ENCODE results near the gene TECTA.

The TECTA gene

GRCh38 chr11:121100943-121101342 is at the start of gene TECTA:
TSS of gene TECTA (plus strand) at chr11:121101243. CDS start at chr11:121102666, 1,423 bp downstream.
- no peak for DNase-seq (ENCODE audit: low spot score)

GRCh38 chr11:121053244-121053643 is 47.8 kb upstream of the TECTA start:
- no peak for DNase-seq (ENCODE audit: low spot score)

- no peak for DNase-seq (ENCODE audit: low spot score)
Measured at GRCh38 chr11:121054266-121054665, 46.8 kb upstream of the TECTA start.

DNA sequence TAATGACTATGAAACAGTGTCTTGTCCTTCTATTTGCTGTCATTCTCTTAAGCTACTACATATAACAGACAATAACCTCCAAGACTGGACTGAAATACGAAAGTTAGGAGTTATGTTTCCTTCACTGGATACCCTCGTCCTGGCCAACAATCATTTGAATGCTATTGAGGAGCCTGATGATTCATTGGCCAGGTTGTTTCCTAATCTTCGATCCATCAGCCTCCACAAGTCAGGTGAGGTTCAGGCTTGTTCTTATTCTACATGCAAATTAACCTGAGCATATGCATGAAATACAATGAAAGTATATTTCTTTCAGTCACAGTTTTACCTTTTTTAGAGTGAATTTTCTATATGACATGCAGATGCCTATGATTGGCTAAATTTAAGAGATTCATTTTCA is 46.0 kb upstream of the TECTA start:
- no peak for DNase-seq (ENCODE audit: low spot score)

DNA sequence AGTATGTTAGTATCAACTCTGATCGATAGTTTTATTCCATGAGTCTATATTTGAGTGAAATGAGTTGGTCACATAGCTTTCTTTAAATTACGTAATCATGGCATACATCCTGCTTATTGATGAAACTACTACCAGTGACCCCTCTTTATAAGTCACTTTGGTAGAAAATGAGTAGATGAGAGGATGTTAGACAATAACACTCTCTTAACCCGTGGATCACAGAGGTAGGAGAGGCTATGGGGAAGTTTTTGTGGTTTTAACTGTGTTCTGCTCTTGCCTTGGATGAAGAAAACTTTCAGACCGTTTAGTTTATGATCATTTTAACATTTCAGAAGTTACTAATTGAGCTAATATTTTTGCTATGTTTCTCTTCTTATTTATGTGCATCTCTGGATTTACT is 43.1 kb upstream of the TECTA start:
- no peak for DNase-seq (ENCODE audit: low spot score)

- no peak for DNase-seq (ENCODE audit: low spot score)
Measured at GRCh38 chr11:121058941-121059340, 42.1 kb upstream of the TECTA start.

GRCh38 chr11:121059605-121060004 is 41.4 kb upstream of the TECTA start:
- no peak for DNase-seq (ENCODE audit: low spot score)

- no peak for DNase-seq (ENCODE audit: low spot score)
Measured at GRCh38 chr11:121063728-121064127, 37.3 kb upstream of the TECTA start.

GRCh38 chr11:121066623-121067022 is 34.4 kb upstream of the TECTA start:
- no peak for DNase-seq (ENCODE audit: low spot score)

DNA sequence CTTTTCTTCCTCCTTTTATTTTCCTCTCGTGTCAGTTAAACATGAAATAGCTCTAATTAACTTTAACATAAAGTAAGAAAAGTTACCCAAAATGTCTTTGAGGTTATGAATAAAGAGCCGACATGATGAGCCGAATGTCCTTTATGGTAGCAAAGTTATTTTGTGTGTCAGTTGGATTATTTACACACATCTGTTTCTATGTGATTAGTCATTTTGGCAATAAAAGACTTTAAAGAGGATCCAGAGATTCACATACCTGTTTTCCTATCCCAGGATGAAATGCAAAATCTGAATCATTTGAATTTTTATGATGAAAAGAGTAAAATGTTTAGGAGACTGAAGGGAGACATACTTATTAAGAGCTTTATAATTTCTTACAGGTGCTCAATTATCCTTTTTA is 34.0 kb upstream of the TECTA start:
- DNase-seq (ENCODE audit: low spot score): no peak

DNA sequence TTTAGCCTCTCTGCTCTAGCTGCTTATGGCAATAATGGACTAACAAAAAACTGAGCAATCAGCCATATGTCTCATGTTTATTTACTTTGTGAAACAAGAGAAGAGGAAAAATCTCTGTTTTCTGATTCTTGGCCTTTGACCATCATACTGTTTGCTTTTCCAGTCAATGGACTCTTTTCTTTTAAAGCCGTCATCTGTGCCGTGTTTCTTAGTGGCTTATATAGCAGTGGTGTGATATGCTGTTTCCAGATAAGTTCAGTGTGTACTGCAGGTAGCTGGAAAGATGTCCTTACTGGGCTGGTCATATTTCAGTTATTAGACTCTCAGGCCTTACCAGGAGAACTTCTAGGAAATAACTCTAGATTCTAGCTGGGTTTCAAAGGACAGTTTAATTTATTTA is 33.6 kb upstream of the TECTA start:
- no peak for DNase-seq (ENCODE audit: low spot score)

- no peak for DNase-seq (ENCODE audit: low spot score)
Measured at GRCh38 chr11:121067962-121068647, 32.9 kb upstream of the TECTA start.

- DNase-seq (ENCODE audit: low spot score): no peak
Measured at GRCh38 chr11:121068787-121069186, 32.3 kb upstream of the TECTA start.

DNA sequence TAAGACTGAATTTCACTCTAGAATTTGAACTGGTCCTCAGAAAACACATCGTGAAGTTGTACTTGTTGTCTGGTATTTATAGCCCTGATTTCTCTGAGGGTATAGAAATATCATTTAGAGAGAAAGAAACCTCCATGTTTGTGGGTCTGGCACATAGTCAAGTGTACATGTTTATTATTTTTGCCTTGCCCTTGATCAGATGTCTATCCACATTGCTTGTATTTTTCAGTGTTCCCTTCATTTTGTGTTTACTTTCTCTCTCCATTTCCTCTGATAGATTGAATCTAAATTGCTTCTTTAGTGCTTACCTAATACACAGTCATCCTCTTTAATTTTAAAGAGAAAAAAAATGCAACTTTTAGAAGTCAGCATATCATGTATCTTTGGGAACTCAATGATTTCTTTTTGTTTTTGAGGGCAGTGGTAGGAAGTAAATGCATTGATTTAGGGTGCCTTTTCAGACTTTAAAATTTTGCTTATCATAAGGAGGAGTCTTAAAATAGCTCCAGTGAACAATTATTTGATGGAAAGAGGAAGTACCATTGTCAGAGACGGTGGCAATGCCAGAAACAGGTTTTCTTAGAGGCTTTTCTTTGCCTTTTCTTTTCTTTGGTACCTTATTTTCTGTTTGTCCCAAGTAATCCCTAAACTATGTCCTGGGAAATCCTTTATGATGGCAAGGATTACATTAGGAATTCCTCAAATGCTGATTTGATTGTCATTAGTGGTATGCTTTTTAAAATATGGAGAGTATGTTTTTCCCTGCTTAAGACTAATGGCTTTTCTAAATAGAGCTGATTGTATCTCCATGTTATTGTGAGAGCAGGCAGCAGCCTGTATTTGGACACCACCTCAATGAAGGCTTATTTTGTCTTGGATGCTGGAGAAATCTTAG is 29.8 kb upstream of the TECTA start:
- DNase-seq (ENCODE audit: low spot score): no peak

- no peak for DNase-seq (ENCODE audit: low spot score)
Measured at GRCh38 chr11:121071846-121072450, 29.1 kb upstream of the TECTA start.

- no peak for DNase-seq (ENCODE audit: low spot score)
Measured at GRCh38 chr11:121081321-121081720, 19.7 kb upstream of the TECTA start.

DNA sequence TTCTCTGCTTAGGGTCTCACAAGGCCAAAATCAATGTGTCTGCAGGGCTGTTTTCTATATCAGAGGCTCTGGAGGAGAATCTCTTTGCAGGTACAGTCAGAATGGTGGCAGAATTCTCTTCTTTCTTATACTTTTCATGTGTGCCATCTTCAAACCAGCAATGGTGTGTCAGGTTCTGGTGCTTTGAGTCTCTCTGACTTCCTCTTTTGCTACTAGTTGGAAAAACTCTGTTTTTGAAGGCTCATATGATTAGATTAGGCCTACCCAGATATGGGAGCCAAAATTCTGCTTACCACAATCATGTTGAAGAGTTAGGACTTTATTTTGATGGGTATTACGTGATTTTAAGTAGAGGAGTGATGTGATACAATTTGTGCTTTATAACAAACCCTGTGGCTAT is 18.8 kb upstream of the TECTA start:
- DNase-seq (ENCODE audit: low spot score): no peak

- DNase-seq (ENCODE audit: low spot score): no peak
Measured at GRCh38 chr11:121082670-121083069, 18.4 kb upstream of the TECTA start.

DNA sequence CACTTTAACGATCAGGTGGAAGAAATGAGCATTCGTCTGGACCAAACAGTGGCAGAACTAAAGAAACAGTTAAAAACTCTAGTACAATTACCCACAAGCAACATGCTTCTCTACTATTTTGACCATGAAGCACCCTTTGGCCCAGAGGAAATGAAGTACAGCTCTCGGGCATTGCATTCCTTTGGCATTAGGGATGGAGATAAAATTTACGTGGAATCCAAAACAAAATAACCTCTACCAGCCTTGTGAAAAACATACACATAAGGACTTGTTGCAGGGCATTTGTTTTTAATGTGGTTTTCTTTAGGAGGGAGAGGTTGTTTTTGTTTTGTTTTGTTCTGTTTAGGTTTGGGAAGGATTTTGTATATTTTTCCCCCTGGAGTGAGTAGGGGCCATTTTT is 14.2 kb upstream of the TECTA start:
- DNase-seq (ENCODE audit: low spot score): no peak

GRCh38 chr11:121089566-121089965 is 11.5 kb upstream of the TECTA start:
- DNase-seq (ENCODE audit: low spot score): no peak

- no peak for DNase-seq (ENCODE audit: low spot score)
Measured at GRCh38 chr11:121090145-121090721, 10.8 kb upstream of the TECTA start.

DNA sequence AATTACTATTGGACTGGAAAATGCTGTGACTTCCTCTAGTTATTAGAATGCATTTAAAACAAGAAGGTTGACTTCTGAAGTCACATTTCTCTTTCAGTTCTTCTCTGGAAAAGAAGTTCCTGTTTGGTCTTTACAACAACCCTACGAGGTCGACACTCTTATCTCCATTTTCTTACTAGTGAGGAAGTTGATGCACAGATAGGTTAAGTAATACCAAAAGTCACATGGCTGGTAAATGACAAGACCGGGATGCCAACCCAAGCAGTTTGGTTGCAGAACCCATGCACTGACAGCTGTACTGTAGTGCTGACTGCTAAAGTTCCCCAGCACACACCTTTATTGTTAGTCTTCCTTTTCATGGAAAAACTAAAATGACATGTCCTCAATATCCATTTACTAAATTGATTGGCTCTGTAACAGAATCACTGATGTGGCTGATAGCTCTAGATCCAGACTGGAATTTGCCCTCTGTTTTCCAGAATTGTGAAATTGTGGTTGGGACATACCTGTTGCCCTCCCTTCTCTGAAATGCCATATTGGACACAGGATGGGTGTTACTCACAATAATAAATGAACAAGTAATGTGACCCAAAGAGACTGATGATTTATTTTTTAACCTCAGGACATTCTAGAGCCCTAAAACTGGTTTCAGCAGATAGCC is 9.4 kb upstream of the TECTA start:
- no peak for DNase-seq (ENCODE audit: low spot score)
